Coronary artery (tissue), 2 donors: Measurements from ENCODE around the gene SMARCD3.

Experiments used
- DNase-seq: peaks from one replicate; pipeline ENCODE4 v3.0.0-alpha.2; 2017; ENCODE audit warnings: low spot score
- H3K27ac ChIP-seq, 2 donors: fragments of 200-600 bp; sonication (generic); one replicate each; pipeline ENCODE4 v1.5.1; 2016 to 2019
- H3K4me3 ChIP-seq: fragments of 200-600 bp; sonication (generic); 2 replicates; pipeline ENCODE4 v1.5.1; 2016; ENCODE audit warnings: mild to moderate bottlenecking, moderate library complexity
- CTCF ChIP-seq: fragments of 200-600 bp; sonication (generic); IDR thresholded peaks from one replicate; pipeline ENCODE4 v1.5.1; 2019; ENCODE audit warnings: antibody characterized with exemption

SMARCD3 gene

GRCh38 chr7:151260883-151261282, 12.4 kb upstream of the SMARCD3 start:
- no peak overlapping the region for H3K4me3 ChIP-seq
- DNase-seq, result no peak
- no peak for TF ChIP-seq CTCF
- no peak overlapping the region for H3K27ac ChIP-seq

GRCh38 chr7:151260471-151260870, 12.0 kb upstream of the SMARCD3 start:
- no peak for DNase-seq
- H3K27ac ChIP-seq, result no peak overlapping the region
- TF ChIP-seq CTCF, result no peak
- no peak overlapping the region for H3K4me3 ChIP-seq

GRCh38 chr7:151257990-151258389, 9.5 kb upstream of the SMARCD3 start:
- DNase-seq, result no peak
- Histone ChIP-seq H3K27ac (no peak overlapping the region), H3K4me3 (no peak overlapping the region)
- TF ChIP-seq CTCF, result no peak

- no peak overlapping the region for H3K4me3 ChIP-seq
- no peak overlapping the region for H3K27ac ChIP-seq
- TF ChIP-seq CTCF, result no peak
- DNase-seq, result no peak
Measured at GRCh38 chr7:151256410-151257045, 8.0 kb upstream of the SMARCD3 start.

GRCh38 chr7:151255390-151255789, 6.9 kb upstream of the SMARCD3 start:
- no peak overlapping the region for H3K4me3 ChIP-seq
- DNase-seq, result no peak
- H3K27ac ChIP-seq, result no peak overlapping the region
- TF ChIP-seq CTCF, result no peak

- Histone ChIP-seq H3K4me3 (no peak overlapping the region), H3K27ac (peak overlapping the region in 1 of 2 donors; percentile 99)
- DNase-seq, result no peak
- no peak for TF ChIP-seq CTCF
Measured at GRCh38 chr7:151254851-151255250, 6.4 kb upstream of the SMARCD3 start.

GRCh38 chr7:151254316-151254715, 5.8 kb upstream of the SMARCD3 start:
- DNase-seq, result no peak
- Histone ChIP-seq H3K27ac (peak overlapping the region; percentile 18 to 99), H3K4me3 (no peak overlapping the region)
- no peak for TF ChIP-seq CTCF
